Panc1 (cell line): ENCODE results near the gene SOX9.
A peak's percentile ranks its signal among the peaks of the same experiment; 100 is the strongest.

Experiments used
- CTCF ChIP-seq: fragments of 450-650 bp; IDR thresholded peaks from 2 replicates; pipeline ENCODE4 v1.5.1; 2017; ENCODE audit warnings: mild to moderate bottlenecking
- POLR2AphosphoS5 ChIP-seq: IDR thresholded peaks from 2 replicates; pipeline ENCODE4 v1.6.1; 2012; ENCODE audit warnings: mild to moderate bottlenecking, low read depth, low read length, moderate library complexity
- TF ChIP-seq, protein P1 (sequence below), 2 experiments: IDR thresholded peaks; 2 replicates each; pipeline ENCODE4 v1.6.1; 2011 to 2012; ENCODE audit warnings: low read depth in 2 of 2, control low read depth in 1 of 2, low read length in 1 of 2, mild to moderate bottlenecking in 1 of 2, moderate library complexity in 1 of 2; ENCODE audit not compliant: insufficient read depth in 1 of 2

DNA sequence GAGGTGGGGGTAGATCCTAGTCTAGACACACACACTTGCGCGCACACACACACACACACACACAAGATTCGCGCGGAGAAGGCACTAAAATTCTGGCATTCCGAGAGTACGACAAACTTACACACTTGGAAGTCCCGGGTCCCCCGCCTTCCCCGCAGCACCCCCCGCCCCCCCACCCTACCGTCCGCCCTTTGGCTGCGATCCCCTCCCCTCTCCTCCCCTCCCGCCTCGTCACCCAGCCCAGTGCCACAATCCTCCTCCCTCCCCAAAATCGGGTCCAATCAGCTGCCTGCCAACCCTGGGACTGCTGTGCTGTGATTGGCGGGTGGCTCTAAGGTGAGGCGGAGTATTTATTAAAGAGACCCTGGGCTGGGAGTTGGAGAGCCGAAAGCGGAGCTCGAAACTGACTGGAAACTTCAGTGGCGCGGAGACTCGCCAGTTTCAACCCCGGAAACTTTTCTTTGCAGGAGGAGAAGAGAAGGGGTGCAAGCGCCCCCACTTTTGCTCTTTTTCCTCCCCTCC lies at the start of gene SOX9:
- TF ChIP-seq, protein P1, sequence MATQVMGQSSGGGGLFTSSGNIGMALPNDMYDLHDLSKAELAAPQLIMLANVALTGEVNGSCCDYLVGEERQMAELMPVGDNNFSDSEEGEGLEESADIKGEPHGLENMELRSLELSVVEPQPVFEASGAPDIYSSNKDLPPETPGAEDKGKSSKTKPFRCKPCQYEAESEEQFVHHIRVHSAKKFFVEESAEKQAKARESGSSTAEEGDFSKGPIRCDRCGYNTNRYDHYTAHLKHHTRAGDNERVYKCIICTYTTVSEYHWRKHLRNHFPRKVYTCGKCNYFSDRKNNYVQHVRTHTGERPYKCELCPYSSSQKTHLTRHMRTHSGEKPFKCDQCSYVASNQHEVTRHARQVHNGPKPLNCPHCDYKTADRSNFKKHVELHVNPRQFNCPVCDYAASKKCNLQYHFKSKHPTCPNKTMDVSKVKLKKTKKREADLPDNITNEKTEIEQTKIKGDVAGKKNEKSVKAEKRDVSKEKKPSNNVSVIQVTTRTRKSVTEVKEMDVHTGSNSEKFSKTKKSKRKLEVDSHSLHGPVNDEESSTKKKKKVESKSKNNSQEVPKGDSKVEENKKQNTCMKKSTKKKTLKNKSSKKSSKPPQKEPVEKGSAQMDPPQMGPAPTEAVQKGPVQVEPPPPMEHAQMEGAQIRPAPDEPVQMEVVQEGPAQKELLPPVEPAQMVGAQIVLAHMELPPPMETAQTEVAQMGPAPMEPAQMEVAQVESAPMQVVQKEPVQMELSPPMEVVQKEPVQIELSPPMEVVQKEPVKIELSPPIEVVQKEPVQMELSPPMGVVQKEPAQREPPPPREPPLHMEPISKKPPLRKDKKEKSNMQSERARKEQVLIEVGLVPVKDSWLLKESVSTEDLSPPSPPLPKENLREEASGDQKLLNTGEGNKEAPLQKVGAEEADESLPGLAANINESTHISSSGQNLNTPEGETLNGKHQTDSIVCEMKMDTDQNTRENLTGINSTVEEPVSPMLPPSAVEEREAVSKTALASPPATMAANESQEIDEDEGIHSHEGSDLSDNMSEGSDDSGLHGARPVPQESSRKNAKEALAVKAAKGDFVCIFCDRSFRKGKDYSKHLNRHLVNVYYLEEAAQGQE (IDR thresholded peaks at IDR 0.05; ENCODE audit: insufficient read depth in 1 of 2, low read depth in 2 of 2, low read length in 1 of 2) = no peak
- TF ChIP-seq CTCF = no peak
- peak; percentile 99 for TF ChIP-seq POLR2AphosphoS5
